ENCODE measurements around the gene FYB1.
"Not testable (repeated sequence)": the region's sequence is repeated elsewhere in the genome, so short reads cannot be mapped to it uniquely, and the experiment has no call there.

The FYB1 gene

GRCh38 chr5:39225405-39226099, 6.2 kb upstream of the FYB1 start:
- no peak for DNase-seq

DNA sequence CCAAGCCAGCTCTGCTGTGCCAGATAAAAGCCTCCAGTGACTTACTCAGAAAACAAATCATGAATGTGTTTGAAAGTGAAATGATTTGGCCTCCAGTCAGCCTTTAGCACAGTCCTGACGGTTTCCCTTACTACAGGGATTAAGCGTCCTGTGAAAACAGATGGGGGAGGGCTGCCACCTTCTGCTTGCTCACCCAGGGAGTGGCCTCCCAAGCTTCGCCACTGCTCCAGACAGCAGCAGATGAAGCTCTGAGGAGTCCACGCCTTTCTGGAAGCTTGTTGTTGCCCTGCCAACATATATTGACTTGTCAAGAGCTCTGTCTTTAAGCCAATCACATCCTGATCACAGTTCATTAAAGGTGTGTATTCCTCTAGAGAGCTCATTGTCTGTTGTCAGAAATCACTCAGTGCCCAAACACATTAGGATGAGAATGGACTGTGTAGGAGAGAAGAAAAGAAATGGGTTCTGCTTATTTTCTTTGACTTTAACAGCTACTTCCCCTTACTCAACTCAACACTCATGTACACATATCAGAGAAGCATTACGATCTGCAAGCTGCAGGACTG, 4.9 kb upstream of the FYB1 start:
- DNase-seq = no peak

DNA sequence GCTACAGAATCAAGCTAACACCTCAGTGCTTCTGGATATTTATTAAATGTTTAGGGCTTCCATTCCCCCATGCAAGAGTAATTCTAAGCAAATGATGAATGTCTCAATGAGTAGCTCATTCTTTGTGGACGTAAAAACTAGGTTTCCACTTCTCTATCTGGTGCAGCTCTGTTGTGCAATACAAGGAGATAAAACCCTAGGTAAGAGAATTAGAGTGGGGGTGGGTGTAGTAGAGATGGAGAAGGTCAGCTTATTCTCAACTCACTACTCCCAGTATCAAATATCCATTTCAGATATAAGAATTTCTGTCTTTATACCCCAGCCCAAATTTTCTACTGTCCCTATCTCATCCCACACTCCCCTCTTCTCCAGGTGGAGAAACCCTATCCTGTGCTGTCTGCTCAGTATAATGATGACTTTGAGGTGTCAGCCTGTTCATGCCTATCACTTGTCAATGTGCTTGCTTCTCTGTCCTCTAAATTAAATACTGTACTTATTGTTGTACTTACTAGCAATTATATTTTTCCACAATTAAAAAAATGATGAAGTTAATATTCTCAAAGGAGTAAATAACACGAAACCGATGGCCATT, 4.3 kb upstream of the FYB1 start:
- no peak for DNase-seq

DNA sequence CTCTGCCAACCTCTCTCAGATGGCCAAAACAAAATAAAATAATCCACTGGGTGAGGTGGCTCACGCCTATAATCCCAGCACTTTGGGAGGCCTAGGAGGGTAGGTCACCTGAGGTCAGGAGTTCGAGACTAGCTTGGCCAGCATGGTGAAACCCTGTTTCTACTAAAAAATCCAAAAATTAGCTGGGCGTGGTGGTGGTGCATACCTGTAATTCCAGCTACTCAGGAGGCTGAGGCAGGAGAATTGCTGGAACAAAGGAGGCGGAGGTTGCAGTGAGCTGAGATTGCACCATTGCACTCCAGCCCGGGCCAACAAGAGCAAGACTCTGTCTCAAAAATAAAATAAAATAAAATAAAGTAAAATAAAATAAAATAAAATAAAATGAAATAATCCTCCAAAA, 2.3 kb upstream of the FYB1 start:
- DNase-seq = not testable (repeated sequence)

- no peak for DNase-seq
These were observed 1.1 kb upstream of the FYB1 start for GRCh38 chr5:39220280-39221030.

GRCh38 chr5:39218482-39219402, 621 bp downstream of the FYB1 start:
- no peak for DNase-seq

DNA sequence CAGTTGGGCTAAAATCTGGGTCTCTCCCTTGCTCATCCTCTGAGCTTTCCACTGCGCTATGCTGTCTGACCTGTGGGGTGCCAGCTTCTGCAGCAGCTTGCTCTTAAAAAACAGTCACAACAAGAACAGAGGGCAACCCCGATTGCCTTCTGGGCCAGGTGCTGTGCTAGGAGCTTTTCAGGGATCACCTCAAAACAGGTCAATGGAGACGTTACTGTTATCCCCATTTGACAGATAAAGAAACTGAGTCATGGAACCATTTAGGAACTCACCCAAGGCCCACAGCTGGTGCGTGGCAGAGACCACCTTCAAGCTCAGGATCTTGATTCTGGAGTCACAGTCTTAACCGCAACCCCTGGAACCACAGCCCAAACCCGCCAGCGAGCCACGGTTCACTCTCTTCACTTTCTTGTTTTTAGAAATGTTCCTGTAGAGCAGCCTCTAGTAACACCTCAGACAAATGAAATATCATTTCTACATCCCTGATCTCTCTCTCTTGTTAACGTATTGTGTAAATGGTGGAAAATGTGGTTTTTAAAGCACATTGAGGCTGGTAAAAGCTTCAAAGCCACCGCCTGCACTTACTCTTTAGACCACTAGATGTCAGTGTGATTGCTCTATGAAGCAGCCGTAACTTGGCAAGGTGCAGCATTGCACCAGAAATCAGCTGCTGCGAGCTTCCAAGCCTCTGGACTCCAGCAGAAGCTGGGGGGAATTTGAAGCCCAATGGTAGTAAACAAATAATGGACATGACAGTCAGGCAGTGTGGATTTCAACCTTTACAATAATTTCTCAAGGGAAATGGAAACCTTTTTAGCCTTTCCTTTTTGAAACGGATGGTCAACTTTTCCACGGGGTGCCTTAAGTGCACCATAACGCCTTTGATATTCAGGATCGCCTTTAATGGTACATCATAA, 1.7 kb downstream of the FYB1 start:
- no peak for DNase-seq

DNA sequence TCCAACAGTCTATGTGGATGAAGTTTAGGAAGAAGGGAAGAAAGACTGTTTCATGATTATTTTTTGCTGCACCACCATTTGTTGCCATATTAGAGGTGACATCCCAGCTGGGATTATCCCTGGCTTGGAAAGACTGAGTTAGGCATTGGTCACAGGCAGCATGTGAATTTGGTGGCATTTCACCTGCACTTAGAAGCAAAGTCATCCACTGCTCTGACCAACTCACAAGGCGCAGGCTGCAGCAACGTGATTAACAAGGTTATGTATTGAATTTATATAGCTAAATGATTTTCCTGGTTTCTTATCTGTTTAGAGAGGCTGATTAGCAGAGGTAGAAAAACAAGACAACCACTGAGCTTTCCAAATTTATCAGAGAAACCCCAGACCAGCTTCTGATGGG, 2.7 kb downstream of the FYB1 start:
- DNase-seq = no peak

GRCh38 chr5:39215857-39216256, 3.5 kb downstream of the FYB1 start:
- no peak for DNase-seq

- DNase-seq = no peak
These were observed 4.3 kb downstream of the FYB1 start for GRCh38 chr5:39214912-39215709.

- DNase-seq = no peak
These were observed 5.7 kb downstream of the FYB1 start for GRCh38 chr5:39213447-39214207.

- DNase-seq = no peak
These were observed 7.6 kb downstream of the FYB1 start for GRCh38 chr5:39211773-39212172.

GRCh38 chr5:39209924-39210323, 9.4 kb downstream of the FYB1 start:
- DNase-seq = no peak

- DNase-seq = no peak
These were observed 10.9 kb downstream of the FYB1 start for GRCh38 chr5:39208471-39208870.

DNA sequence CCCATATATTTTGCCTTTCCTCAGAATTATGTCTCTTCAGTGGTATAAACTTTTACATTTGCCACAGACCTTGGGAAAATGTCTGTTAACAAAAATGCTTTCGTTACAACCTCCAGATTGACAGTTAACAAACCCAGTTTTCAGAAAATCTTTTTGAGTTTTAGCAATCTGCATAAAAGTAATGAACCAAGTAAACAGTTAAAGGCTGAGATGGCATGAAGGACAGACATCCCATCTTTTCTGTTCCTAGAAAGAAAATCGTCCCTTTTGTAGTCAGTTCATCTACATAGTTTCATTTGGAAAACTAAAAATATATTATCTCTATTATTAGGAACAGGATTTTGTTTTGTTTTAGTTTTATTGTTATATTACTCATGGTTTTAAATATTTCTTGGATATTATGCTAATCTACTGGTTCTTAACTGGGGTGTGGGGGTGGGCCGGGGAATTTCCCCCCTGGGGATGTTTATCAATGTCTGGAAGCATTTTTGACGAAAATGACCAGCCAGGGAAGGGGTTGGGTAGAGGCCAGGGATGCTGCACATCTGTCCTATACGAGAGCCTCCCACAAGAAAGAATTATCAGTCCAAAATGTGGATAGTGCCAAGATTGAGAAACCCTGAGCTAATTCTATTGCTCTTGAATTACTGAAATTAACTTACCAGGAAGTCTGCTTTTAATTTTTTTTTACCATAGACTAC, 11.9 kb downstream of the FYB1 start:
- no peak for DNase-seq

- DNase-seq = no peak
These were observed 12.6 kb downstream of the FYB1 start for GRCh38 chr5:39206630-39207321.

- no peak for DNase-seq
These were observed 13.8 kb downstream of the FYB1 start for GRCh38 chr5:39205550-39205949.

- no peak for DNase-seq
These were observed 15.4 kb downstream of the FYB1 start for GRCh38 chr5:39203951-39204350.

All from NCI-H510A (cell line).